CD4-positive, alpha-beta T cell treated with Interleukin-6 at 100 ng/mL for 8 hours (primary cell): ENCODE measurements around the gene KLF3.
"Not testable (repeated sequence)": the region's sequence is repeated elsewhere in the genome, so short reads cannot be mapped to it uniquely, and the experiment has no call there.

ENCODE experiments used
- DNase-seq: peaks from one replicate; pipeline ENCODE4 v3.0.0-alpha.2; 2020; ENCODE audit warnings: mixed read lengths, low spot score

KLF3 gene

GRCh38 chr4:38663801-38664705 lies at the start of gene KLF3:
TSS of gene KLF3 (plus strand) at chr4:38664199. CDS start at chr4:38680626, 16,427 bp downstream.
- DNase-seq, result peak; percentile 96

GRCh38 chr4:38614231-38614630 lies 49.8 kb upstream of the KLF3 start:
- DNase-seq, result no peak

GRCh38 chr4:38615847-38616246 lies 48.2 kb upstream of the KLF3 start:
- DNase-seq, result no peak

GRCh38 chr4:38618505-38618904 lies 45.5 kb upstream of the KLF3 start:
- no peak for DNase-seq

- DNase-seq, result no peak
Measured at GRCh38 chr4:38619316-38619715, 44.7 kb upstream of the KLF3 start.

GRCh38 chr4:38620065-38620464 lies 43.9 kb upstream of the KLF3 start:
- DNase-seq, result no peak

- no peak for DNase-seq
Measured at GRCh38 chr4:38620527-38621027, 43.4 kb upstream of the KLF3 start.

GRCh38 chr4:38621028-38621684 lies 42.8 kb upstream of the KLF3 start:
- DNase-seq, result no peak

GRCh38 chr4:38621831-38622230 lies 42.2 kb upstream of the KLF3 start:
- DNase-seq, result no peak

GRCh38 chr4:38622340-38622739 lies 41.7 kb upstream of the KLF3 start:
- DNase-seq, result not testable (repeated sequence)

GRCh38 chr4:38623260-38623659 lies 40.7 kb upstream of the KLF3 start:
- no peak for DNase-seq

- no peak for DNase-seq
Measured at GRCh38 chr4:38624311-38624710, 39.7 kb upstream of the KLF3 start.

- peak; percentile 12 for DNase-seq
Measured at GRCh38 chr4:38625508-38625907, 38.5 kb upstream of the KLF3 start.

GRCh38 chr4:38626901-38627444 lies 37.0 kb upstream of the KLF3 start:
- not testable (repeated sequence) for DNase-seq

GRCh38 chr4:38630519-38630918 lies 33.5 kb upstream of the KLF3 start:
- DNase-seq, result no peak

- no peak for DNase-seq
Measured at GRCh38 chr4:38634047-38634759, 29.8 kb upstream of the KLF3 start.

- no peak for DNase-seq
Measured at GRCh38 chr4:38639242-38639641, 24.8 kb upstream of the KLF3 start.

GRCh38 chr4:38641811-38642210 lies 22.2 kb upstream of the KLF3 start:
- DNase-seq, result no peak

- DNase-seq, result no peak
Measured at GRCh38 chr4:38644201-38644600, 19.8 kb upstream of the KLF3 start.

GRCh38 chr4:38647101-38647819 lies 16.7 kb upstream of the KLF3 start:
- DNase-seq, result no peak

GRCh38 chr4:38650133-38650532 lies 13.9 kb upstream of the KLF3 start:
- no peak for DNase-seq
